ENCODE results near the gene ACAT1. TPM values are rescaled to one million over a fixed set of nuclear protein-coding genes. Genes with fewer than 3 reads are reported as not detected.

The ACAT1 gene
- total and polyA plus RNA-seq, 10 of the 15 experiments (the other 5 are each of a cell fraction or from before 2014, with no cell fraction given): 57.1 to 139 (median 91.2) TPM

DNA sequence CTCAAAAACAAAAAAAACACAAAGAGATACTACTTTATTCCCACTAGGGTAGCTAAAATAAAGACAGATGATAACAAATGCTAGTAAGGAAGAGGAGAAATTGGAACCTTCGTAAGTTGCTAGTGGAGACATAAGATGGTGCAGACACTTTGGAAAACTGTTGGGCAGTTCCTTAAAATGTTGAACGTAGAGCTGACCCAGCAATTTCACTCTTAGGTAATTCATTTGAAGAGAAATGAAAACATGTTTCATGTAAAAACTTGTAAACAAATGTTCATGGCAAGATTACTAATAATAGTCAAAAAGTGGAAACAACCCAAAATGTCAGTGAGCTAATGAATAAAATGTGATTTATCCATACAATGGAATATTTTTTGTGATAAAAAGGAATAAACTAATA is 29.2 kb upstream of the ACAT1 start:
- no peak for FAIRE-seq

More for the DNA sequence above, 29.2 kb upstream of the ACAT1 start:
- in situ Hi-C loops (cut with MboI) (no loop called here), intact Hi-C loops (cut with micrococcal nuclease; ENCODE audit: unreplicated experiment) (no loop called here)
- Histone ChIP-seq H3K4me2 (ENCODE audit: control insufficient read depth, insufficient read depth) (no peak overlapping the region), H3K4me3 (no peak overlapping the region), H3K79me2 (ENCODE audit: control insufficient read depth, insufficient read depth, low read length) (no peaks in the 10 kb centered on the region), H3K27ac (ENCODE audit: control insufficient read depth, insufficient read depth) (no peak overlapping the region), H3K36me3 (ENCODE audit: control insufficient read depth in 2 of 2, insufficient read depth in 2 of 2, low read length in 1 of 2) (peaks cover 4 to 19% of the 10 kb centered on the region in 2 experiments), H3K9me3 (replicated peaks; ENCODE audit: control insufficient read depth, insufficient read depth, low read length) (no peaks in the 10 kb centered on the region), H4K20me1 (ENCODE audit: control insufficient read depth, insufficient read depth) (no peaks in the 10 kb centered on the region), H2AFZ (ENCODE audit: control insufficient read depth, low read depth, low read length) (no peak overlapping the region), H3K27me3 (replicated peaks in 1 of 2; ENCODE audit: control insufficient read depth in 2 of 2, insufficient read depth in 2 of 2, low read length in 1 of 2) (no peaks in the 10 kb centered on the region), H3K9ac (ENCODE audit: control insufficient read depth, insufficient read depth, low read length) (no peak overlapping the region), H3K4me1 (ENCODE audit: control insufficient read depth, insufficient read depth, low read length) (no peaks in the 10 kb centered on the region)
- ChIA-PET CTCF (interaction anchor here (1.3 kb wide), 1 partner anchor 26 kb away, joined by 4 read pairs; no protein-coding TSS in a partner anchor), POLR2A (no interaction called here), SMC1A (ENCODE audit: uncharacterized antibody, unreplicated experiment) (interaction anchor here (0.6 kb wide), 1 partner anchor 10 kb away, joined by 3 read pairs; no protein-coding TSS in a partner anchor), RAD21 (ENCODE audit: unreplicated experiment) (no interaction called here)
- TF ChIP-seq CEBPB (IDR thresholded peaks at IDR 0.05; ENCODE audit: borderline replicate concordance in 1 of 2, low read depth in 2 of 2, low read length in 2 of 2) (no peak), MYB (IDR thresholded peaks at IDR 0.05; ENCODE audit: borderline replicate concordance, low read depth, low read length) (no peak), CREM (IDR thresholded peaks at IDR 0.05; ENCODE audit: low read depth) (no peak), RB1 (IDR thresholded peaks at IDR 0.05; ENCODE audit: borderline replicate concordance) (no peak), MTA3 (IDR thresholded peaks at IDR 0.05; ENCODE audit: borderline replicate concordance, low read length) (no peak), RFX5 (IDR thresholded peaks at IDR 0.05; ENCODE audit: low read depth, low read length) (no peak), BHLHE40 (IDR thresholded peaks at IDR 0.05; ENCODE audit: borderline replicate concordance in 1 of 2, low read depth in 2 of 2, low read length in 1 of 2) (no peak)
- TF ChIP-seq, protein P1, sequence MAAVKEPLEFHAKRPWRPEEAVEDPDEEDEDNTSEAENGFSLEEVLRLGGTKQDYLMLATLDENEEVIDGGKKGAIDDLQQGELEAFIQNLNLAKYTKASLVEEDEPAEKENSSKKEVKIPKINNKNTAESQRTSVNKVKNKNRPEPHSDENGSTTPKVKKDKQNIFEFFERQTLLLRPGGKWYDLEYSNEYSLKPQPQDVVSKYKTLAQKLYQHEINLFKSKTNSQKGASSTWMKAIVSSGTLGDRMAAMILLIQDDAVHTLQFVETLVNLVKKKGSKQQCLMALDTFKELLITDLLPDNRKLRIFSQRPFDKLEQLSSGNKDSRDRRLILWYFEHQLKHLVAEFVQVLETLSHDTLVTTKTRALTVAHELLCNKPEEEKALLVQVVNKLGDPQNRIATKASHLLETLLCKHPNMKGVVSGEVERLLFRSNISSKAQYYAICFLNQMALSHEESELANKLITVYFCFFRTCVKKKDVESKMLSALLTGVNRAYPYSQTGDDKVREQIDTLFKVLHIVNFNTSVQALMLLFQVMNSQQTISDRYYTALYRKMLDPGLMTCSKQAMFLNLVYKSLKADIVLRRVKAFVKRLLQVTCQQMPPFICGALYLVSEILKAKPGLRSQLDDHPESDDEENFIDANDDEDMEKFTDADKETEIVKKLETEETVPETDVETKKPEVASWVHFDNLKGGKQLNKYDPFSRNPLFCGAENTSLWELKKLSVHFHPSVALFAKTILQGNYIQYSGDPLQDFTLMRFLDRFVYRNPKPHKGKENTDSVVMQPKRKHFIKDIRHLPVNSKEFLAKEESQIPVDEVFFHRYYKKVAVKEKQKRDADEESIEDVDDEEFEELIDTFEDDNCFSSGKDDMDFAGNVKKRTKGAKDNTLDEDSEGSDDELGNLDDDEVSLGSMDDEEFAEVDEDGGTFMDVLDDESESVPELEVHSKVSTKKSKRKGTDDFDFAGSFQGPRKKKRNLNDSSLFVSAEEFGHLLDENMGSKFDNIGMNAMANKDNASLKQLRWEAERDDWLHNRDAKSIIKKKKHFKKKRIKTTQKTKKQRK (IDR thresholded peaks at IDR 0.05; ENCODE audit: low read depth, low read length): no peak
- TF ChIP-seq, protein P2, sequence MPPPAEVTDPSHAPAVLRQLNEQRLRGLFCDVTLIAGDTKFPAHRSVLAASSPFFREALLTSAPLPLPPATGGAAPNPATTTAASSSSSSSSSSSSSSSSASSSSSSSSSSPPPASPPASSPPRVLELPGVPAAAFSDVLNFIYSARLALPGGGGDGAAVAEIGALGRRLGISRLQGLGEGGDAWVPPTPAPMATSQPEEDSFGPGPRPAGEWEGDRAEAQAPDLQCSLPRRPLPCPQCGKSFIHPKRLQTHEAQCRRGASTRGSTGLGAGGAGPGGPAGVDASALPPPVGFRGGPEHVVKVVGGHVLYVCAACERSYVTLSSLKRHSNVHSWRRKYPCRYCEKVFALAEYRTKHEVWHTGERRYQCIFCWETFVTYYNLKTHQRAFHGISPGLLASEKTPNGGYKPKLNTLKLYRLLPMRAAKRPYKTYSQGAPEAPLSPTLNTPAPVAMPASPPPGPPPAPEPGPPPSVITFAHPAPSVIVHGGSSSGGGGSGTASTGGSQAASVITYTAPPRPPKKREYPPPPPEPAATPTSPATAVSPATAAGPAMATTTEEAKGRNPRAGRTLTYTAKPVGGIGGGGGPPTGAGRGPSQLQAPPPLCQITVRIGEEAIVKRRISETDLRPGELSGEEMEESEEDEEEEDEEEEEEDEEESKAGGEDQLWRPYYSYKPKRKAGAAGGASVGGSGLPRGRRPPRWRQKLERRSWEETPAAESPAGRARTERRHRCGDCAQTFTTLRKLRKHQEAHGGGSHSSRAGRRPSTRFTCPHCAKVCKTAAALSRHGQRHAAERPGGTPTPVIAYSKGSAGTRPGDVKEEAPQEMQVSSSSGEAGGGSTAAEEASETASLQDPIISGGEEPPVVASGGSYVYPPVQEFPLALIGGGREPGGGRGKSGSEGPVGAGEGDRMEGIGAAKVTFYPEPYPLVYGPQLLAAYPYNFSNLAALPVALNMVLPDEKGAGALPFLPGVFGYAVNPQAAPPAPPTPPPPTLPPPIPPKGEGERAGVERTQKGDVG (CRISPR knock-in tag; IDR thresholded peaks at IDR 0.05): no peak
- TF ChIP-seq, protein P3, sequence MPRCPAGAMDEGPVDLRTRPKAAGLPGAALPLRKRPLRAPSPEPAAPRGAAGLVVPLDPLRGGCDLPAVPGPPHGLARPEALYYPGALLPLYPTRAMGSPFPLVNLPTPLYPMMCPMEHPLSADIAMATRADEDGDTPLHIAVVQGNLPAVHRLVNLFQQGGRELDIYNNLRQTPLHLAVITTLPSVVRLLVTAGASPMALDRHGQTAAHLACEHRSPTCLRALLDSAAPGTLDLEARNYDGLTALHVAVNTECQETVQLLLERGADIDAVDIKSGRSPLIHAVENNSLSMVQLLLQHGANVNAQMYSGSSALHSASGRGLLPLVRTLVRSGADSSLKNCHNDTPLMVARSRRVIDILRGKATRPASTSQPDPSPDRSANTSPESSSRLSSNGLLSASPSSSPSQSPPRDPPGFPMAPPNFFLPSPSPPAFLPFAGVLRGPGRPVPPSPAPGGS (IDR thresholded peaks at IDR 0.05; ENCODE audit: borderline replicate concordance, insufficient read depth, low read depth, low read length, poor library complexity, severe bottlenecking): no peak
- no peak for DNase-seq (ENCODE audit: low read depth, low spot score)
- ATAC-seq: no peak
- no TSS peak for BruUV-seq (replicated peaks)
- 33% methylated on average over 2 of the region's 2 CpGs for WGBS (ENCODE audit: insufficient coverage, insufficient replicate concordance, low lambda C conversion rate, missing lambda C conversion rate)
